Renal cortex interstitium (tissue), 3 donors: ENCODE results near the gene IGSF6. TPM values are rescaled to one million over a fixed set of nuclear protein-coding genes. Genes with fewer than 3 reads are reported as not detected.

Experiments used
- polyA plus RNA-seq, 3 donors: library from polyadenylated mRNA; unstranded; fragments of 120-200 nt; gene quantifications; one replicate each; pipeline ENCODE4 v1.2.1, GENCODE V29; 2013; ENCODE audit not compliant: insufficient read length in 3 of 3

Gene IGSF6
- polyA plus RNA-seq, 3 donors: 3.1 to 7.1 (median 3.2) TPM

Other genes with a start within 250 kb of the IGSF6 start
- 100 to 1,000 TPM; 244 to 275 (median 249) TPM for gene METTL9, start 53.0 kb downstream of the IGSF6 start, polyA plus RNA-seq
- under 1 TPM; 0.06 to 0.15 (median 0.11) TPM for gene OTOA, start 11.4 kb upstream of the IGSF6 start, polyA plus RNA-seq
- 100 to 1,000 TPM in 1 of 3 donors, 10 to 100 TPM in 2; 50.2 to 201 (median 93.1) TPM for gene NPIPB4, start 205.1 kb upstream of the IGSF6 start, polyA plus RNA-seq